LNCAP (cell line): ENCODE measurements around the gene EHBP1.

Source experiments
- CTCF ChIP-seq: fragments of 450-650 bp; IDR thresholded peaks from 2 replicates; pipeline ENCODE4 v1.5.1; 2017; ENCODE audit warnings: mild to moderate bottlenecking

EHBP1 gene

GRCh38 chr2:63055226-63056106 lies 350.0 kb downstream of the EHBP1 start:
- no peak for TF ChIP-seq CTCF

- TF ChIP-seq CTCF: no peak
Measured at GRCh38 chr2:63056107-63057050, 350.9 kb downstream of the EHBP1 start.

GRCh38 chr2:63057249-63058143 lies 352.0 kb downstream of the EHBP1 start:
- no peak for TF ChIP-seq CTCF

GRCh38 chr2:63058144-63058920 lies 352.8 kb downstream of the EHBP1 start:
- no peak for TF ChIP-seq CTCF

- TF ChIP-seq CTCF: no peak
Measured at GRCh38 chr2:63058921-63059792, 353.6 kb downstream of the EHBP1 start.

GRCh38 chr2:63059793-63060471 lies 354.4 kb downstream of the EHBP1 start:
- TF ChIP-seq CTCF: no peak
